Erythroblast (primary cell): Measurements from ENCODE around the gene PGC.
A peak's percentile ranks its signal among the peaks of the same experiment; 100 is the strongest.

Source experiments
- DNase-seq, 2 experiments: peaks; one replicate each; lab custom pipeline; 2025; lab: John Stamatoyannopoulos, UW
- GATA1 ChIP-seq: IDR thresholded peaks from 2 replicates; pipeline ENCODE4 v1.6.1; 2011; ENCODE audit warnings: low read depth, mild to moderate bottlenecking, control low read depth, low read length, moderate library complexity
- POLR2A ChIP-seq: IDR thresholded peaks from 2 replicates; pipeline ENCODE4 v1.6.1; 2011; ENCODE audit warnings: mild to moderate bottlenecking, low read length

PGC gene

DNA sequence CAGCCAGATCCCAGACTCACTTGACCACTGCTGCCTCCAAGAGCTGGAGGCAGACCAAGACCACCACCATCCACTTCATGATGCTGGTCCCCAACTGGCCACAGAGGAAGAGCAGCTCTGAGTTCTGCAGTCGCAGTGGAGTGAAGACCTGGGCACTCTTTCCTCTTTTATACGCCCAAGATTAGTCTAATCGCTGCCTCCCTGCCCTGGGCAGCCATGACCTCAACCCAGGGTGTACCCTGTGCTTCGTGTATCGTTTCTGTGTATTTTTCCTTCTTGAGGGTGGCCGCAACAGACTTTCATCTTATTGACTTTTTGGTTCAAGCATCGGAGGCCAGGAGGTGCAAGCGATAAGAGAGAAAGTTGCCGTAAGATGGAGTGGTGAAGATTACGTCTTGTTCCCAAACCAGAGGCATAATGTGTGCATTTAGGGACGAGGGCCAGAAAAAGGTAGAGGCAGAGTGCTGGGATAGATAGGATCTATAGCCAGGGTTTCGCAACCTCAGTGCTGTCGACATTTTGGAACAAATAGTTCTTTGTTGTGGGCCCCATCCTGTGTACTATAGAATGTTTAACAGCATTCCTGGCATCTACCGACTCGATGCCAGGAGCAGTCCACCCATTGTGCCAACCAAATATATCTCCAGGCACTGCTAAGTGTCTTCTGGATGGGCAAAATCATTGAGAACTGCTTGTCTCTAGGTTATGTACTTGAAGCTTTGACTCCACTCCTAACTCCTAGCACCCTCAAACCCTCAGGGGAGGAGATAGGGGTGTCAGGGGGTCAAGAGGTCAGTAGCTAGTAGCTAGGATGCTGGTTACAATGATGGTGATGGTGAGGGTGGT, at the start of gene PGC:
PGC (minus strand) TSS at position 142 of the 846 bp plus-strand sequence; CDS start at position 79, 63 bp downstream.
- TF ChIP-seq POLR2A: no peak
- no peak for TF ChIP-seq GATA1
- DNase-seq: no peak

DNA sequence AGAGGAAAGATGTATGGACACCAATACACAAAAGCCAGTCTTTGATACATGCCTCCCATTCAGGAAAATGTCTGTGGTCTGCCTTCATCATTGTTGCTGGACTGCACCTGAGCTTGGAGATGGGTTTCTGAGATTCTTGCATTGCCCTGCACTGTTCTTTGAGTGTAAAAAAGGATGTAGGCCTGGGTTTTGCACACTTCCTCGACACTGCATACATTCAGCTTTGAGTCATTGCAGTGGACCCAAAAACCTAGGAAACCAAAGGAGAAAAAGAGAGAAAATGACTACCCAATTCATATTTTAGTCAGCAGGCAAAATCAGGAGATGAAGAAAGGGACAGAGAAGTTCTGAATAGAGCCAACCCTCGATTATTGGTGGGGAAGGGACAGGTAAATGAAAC, 49.3 kb upstream of the PGC start:
- TF ChIP-seq GATA1: no peak
- no peak for TF ChIP-seq POLR2A
- no peak for DNase-seq

DNA sequence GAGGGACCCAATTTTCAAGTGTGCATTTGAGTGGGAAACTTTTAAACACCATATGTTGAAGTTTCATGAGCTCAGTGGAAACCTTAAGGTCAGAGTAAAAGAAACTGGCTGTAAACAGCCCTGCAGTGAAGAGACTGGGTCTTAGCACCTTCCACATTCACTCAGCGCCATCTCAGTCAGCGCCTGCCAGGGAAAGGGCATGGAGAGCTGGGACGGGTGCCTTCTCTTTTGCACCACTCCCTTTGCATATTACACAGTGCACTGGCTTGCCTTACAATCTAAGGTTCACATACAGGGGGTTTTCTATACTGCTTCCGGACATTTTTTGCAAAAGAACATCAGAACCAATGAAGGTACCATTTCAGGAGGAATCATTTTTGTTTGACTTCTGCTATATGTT, 44.8 kb upstream of the PGC start:
- no peak for DNase-seq
- TF ChIP-seq GATA1 (no peak), POLR2A (peak; percentile 9)

DNA sequence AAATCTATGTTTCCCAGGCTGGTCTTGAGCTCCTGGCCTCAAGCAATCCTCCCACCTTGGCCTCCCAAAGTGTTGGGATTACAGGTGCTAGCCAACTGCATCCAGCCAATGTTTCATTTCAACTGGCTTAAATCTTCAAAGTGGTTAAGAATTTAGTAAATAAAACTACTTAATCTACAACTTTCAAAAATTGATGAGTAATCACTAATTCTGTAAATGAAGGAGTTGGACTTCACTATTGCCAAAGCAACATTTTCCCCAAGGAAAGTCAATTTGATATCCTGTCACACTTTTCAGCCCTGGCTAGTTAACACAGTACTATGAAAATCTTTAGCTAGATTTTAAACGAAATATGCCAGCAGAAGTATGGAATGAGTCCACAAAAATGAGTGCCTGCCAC, 44.1 kb upstream of the PGC start:
- no peak for DNase-seq

DNA sequence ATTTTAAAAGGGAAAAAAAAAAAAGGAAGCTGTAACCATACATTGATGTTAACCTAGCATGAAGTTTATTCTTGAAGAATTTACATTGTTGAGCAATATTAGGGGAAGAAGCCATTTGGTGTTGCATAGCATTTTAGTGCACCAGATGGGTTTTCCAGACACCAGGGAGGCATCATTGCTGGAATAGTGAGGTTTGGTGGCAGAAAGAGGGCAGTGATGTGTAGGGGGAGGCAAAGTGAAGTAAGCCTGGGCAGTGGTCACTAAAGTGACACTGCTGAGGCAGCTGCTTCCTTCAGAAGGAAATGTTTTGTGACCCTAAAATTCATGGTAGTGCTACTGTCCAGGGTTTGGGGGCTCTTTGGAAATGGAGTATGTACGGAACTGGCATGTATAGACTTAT, 42.8 kb upstream of the PGC start:
- DNase-seq: no peak
- TF ChIP-seq POLR2A (no peak), GATA1 (no peak)

More for the DNA sequence above, 44.1 kb upstream of the PGC start:
- TF ChIP-seq POLR2A: no peak

DNA sequence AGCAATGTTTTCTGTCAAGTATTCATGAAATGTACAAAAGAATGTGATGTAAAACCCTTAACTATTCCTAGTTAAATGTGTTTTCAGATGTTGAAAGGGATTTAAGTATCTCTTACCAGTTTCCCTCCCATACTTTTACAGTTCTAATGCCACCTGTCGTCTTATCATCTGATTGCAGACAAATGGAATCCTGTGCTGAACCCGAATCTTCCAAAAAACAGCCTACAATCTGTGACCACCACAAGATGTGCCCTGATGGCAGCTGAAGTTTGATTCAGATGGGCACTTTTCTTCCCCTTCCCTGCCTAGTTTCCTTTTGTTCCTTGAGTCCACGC, 42.2 kb upstream of the PGC start:
- peak in 1 of 2 experiments; percentile 39 for DNase-seq

DNA sequence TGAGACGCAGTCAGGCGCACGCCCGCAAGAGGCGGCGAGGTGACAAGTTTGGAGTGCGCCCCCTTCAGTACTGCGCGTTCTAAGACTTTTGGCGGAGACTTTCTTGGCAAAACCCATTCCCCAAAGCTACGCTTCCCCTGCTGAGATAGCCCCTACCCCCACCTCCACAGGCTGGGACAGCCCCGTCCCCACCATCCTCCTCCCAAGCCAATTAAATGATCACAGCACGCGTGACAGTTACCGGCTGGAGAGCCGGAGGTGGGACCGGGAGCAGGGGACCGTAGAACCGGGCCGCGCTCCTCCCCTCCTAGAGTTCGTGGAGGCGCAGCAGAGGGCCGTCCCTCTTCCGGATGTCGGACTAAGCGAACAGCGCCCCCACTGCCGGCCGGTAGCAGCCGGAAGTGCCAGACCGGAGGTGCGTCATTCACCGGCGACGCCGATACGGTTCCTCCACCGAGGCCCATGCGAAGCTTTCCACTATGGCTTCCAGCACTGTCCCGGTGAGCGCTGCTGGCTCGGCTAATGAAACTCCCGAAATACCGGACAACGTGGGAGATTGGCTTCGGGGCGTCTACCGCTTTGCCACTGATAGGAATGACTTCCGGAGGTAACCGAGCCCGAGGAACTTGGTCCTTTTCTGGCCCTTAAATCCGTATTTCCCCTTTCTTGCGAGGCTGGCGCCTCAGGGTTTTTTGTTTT, 40.2 kb upstream of the PGC start, which contains the start of gene TOMM6:
TOMM6 (plus strand) TSS at position 476 of the 699 bp plus-strand sequence; CDS start at position 480, 4 bp downstream.
- DNase-seq: peak; percentile 98
- TF ChIP-seq POLR2A: peak; percentile 93
- TF ChIP-seq GATA1: no peak

More for the DNA sequence above, 42.2 kb upstream of the PGC start:
- TF ChIP-seq GATA1: no peak
- no peak for TF ChIP-seq POLR2A

DNA sequence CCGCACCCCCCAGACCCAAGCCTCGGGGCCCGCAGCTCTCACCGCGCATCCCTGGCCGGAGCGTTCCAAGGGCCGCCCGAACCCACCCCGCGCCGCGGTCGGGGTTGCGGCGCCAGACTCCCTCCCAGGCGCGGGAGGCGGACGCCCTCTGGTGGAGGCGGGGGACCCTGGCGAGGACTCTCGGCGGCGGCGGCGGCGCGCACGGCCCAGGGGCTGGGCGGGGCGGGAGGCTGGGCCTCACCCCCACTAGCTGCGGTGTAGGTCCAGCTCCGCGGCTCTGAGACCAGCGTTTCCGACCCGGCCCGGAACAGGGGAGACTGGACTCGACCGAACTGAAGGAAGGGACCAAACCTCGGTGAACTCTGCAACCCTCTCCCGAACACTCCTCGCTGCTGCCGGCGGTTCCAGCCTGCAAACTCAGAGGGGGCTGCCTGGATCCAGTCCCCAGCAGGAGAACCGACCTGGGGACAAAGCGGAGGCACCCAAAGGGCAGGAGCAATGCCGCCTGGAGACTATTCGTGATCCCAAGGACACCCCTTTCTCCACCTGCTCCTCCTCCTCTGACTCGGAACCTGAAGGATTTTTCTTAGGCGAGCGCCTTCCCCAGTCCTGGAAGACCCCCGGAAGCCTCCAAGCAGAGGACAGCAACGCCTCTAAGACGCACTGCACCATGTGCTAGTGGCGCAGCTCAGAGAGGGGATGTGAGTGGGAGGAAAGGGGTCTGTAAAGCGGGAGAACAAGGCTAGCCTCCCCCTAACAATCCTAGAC, 39.4 kb upstream of the PGC start:
- no peak for TF ChIP-seq POLR2A
- no peak for TF ChIP-seq GATA1
- DNase-seq: peak; percentile 88 to 94

DNA sequence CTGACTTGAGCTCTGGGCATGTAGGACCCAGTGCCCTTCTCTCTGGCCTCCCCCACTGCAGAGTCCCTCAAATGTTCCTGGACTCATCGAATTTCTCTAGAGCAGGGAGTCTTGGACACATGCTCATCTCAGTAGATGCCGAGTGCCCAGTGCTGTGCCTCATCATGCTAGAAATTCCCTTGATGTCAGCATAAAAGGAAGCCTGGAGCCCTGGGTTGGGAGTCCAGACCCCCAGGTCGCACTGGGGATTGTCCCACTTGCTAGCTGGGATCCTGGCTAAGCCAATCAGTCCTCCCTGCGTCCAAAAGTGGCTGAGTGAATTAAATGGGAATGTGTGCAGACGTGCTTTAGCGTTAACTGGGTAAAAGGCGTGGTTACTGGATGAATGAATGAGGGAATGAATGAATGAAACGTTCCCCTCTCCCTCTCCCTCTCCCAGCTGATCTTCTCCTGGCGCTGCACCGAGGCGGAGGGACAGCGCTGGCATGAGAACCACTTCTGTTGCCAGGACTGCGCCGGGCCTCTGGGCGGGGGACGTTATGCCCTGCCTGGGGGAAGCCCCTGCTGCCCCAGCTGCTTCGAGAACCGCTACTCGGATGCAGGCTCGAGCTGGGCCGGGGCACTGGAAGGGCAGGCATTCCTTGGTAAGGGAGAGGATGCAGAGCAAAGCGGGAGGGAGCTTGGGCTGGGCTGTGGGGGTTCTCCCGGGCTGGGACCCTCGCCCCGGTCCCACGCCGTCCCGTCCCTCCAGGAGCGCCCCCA, 38.7 kb upstream of the PGC start:
- DNase-seq: no peak
- TF ChIP-seq POLR2A (no peak), GATA1 (no peak)

DNA sequence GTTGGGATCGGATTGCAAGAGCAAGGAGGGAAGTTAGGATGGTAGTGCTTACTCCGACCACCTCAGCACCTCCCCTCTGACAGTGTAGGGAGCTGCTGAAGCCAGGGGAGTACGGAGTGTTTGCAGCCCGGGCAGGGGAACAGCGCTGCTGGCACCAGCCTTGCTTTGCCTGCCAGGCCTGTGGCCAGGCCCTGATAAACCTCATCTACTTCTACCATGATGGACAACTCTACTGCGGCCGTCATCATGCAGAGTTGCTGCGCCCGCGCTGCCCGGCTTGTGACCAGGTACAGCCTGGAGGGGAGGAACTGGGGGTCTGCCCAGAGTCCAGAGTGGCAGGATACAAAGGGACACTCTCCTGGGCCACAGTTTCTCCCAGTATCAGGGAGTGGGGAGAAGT, 38.1 kb upstream of the PGC start:
- TF ChIP-seq GATA1 (no peak), POLR2A (no peak)
- no peak for DNase-seq

DNA sequence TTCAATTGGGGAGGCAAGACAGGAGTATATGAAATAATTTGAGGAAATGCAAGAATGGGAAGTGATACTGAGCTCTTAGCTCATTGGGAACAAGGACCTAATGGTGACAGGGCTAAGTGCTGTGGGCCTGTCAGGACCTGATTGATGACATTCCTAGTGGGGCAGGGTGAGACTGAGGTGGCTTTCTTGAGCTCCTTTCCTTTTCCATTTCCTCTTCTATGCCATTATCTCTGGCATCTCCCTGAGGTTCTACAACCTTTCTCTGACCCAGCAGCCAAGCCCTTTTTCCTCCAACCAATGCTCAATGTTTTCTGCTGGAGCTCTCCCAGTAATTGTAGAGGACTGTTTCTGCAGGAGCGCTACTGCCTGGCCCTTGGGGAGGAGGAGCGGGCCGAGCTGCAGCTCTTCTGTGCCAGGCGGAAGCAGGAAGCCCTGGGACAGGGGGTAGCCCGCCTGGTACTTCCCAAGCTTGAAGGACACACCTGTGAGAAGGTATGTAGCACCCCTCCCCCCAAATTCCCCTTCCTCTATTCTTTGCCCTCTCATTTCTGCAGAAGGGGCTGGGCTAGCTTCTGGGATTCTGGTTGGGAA, 37.5 kb upstream of the PGC start:
- no peak for DNase-seq
- no peak for TF ChIP-seq POLR2A
- TF ChIP-seq GATA1: no peak

DNA sequence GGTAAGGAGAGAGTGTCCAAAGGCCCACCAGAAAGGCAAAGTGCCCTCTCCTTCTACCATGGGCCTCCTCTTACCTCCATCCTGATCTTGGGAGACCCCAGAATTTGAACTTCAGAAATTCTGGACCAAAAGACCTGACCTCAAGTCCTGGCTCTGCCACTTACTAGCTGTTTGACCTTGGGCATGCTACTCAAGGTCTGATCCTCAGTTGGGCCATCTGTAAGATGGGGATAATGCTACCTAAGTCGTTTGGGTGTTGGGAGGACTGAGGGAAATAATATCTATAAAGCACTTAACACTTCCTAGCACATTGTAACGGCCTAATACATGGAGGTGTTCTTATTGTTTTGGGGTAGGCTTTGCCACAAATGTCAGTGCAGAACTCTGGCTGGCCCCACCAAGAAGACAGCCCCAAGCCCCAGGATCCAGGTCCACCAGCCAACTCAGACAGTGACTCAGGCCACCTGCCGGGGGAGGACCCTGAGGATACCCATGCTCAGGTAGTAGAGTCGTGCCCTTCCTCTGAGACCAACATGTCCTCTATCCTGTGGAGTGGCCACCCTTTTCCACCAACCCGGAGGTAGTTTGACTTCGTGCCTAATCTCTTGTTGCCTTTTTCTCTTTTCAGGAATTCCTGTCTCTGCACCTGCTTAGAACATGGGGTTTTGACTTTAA, 36.0 kb upstream of the PGC start:
- TF ChIP-seq POLR2A (no peak), GATA1 (no peak)
- DNase-seq: no peak
